B cell (primary cell): ENCODE results near the gene PRDM5.

ENCODE experiments used
- CTCF ChIP-seq: fragments of 200-600 bp; IDR thresholded peaks from one replicate; pipeline ENCODE4 v1.8.0; 2022; ENCODE audit warnings: antibody characterized with exemption, mild to moderate bottlenecking
- EZH2 ChIP-seq: IDR thresholded peaks from 2 replicates; pipeline ENCODE4 v1.6.1; 2012; ENCODE audit warnings: borderline replicate concordance, low read depth, mild to moderate bottlenecking, moderate library complexity, low read length; ENCODE audit not compliant: insufficient read depth, poor library complexity, severe bottlenecking

GRCh38 chr4:120760047-120760446 lies 162.5 kb downstream of the PRDM5 start:
- no peak for TF ChIP-seq CTCF
- TF ChIP-seq EZH2: no peak
